Kidney glomerular epithelial cell (primary cell): ENCODE measurements around the gene VTN.
A peak's percentile ranks its signal among the peaks of the same experiment; 100 is the strongest.

Source experiments
- DNase-seq: peaks from one replicate; lab custom pipeline; 2025; lab: John Stamatoyannopoulos, UW

VTN gene, protein sequence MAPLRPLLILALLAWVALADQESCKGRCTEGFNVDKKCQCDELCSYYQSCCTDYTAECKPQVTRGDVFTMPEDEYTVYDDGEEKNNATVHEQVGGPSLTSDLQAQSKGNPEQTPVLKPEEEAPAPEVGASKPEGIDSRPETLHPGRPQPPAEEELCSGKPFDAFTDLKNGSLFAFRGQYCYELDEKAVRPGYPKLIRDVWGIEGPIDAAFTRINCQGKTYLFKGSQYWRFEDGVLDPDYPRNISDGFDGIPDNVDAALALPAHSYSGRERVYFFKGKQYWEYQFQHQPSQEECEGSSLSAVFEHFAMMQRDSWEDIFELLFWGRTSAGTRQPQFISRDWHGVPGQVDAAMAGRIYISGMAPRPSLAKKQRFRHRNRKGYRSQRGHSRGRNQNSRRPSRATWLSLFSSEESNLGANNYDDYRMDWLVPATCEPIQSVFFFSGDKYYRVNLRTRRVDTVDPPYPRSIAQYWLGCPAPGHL

GRCh38 chr17:28370035-28370743 is at the start of gene VTN:
Gene VTN, minus strand, starts transcription at chr17:28370307. Its CDS starts 104 bp downstream, at chr17:28370203.
- peak; percentile 2 for DNase-seq

GRCh38 chr17:28416703-28417311 is 46.7 kb upstream of the VTN start:
- peak; percentile 62 for DNase-seq

- no peak for DNase-seq
These were observed 45.8 kb upstream of the VTN start for GRCh38 chr17:28415886-28416285.

DNA sequence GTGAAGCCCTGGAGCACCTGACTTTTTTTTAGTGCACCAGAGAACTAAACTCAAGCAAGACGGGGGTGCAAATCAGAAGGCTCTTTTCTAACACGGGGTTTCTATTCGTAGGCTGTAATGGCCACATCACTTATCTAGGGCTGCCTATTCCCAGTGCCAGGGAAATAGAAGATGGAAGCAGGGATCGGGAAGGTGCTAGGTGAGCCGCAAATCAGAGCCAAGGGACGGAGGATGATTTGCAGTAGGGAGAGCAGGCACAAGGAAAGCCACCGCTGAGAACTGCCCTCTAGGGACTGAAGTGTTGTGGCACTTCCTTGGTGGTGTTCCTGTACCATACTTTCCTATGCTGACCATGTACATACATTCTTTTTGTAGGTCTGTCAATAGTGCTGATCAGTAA is 43.7 kb upstream of the VTN start:
- no peak for DNase-seq

DNA sequence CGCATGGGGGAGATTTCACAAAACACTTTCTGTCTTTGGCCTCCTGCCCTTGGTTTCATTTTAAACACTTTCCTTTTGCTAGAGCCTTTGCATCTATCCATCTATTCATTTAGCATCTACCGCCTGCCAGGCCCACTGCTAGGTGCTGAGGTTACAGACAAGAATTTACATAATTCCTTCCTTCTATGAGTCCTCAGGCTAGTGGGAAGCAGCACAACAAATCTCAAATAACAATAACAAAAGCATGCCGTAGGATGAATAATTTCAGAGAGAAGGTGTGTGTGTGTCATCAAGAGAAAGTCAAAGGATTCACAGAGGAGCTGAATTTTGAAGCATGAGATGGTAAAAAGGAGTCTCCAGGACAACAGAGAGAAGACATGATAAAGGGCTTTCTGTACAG is 42.0 kb upstream of the VTN start:
- no peak for DNase-seq

GRCh38 chr17:28407974-28408306 is 37.8 kb upstream of the VTN start:
- no peak for DNase-seq

DNA sequence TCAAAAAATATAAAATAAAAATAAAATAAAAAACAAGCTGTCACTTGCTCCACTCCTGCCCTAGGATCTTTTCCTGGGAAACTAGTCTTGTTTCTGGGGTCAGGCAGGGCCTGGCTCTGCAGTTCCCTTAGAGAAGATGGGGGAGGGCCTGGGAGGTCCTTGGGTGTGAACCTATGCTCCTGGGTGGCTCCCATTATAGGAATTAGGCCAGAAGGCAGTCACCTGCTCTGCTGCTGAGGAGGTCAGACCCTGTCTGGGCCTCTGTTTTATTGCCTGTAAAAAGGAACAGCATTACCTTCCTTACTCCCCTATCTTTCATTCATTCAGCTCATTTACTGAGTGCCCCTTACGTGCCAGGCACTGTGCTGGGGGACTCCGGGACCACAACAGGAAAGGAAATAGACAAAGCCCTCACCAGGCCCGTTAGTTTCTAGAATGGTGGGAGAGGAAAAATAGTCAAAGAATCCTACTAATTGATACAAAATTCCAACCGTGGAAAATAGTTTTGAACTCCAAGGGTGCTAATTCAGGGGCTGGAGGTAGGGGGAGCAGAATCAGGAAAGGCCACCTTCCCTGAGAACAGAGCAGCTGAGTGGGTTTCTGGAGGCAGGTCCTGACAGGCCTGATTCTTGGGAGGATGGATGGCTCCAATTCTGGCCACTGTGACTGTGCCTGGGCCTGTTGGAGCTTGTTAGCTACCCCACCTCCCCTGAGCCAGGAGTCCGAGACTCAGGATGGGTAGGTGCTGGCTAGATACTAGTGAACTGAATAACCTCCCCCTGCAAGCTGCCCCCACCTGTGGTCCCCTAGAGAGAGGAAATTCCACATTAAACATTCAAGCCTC is 37.2 kb upstream of the VTN start:
- DNase-seq, result no peak

DNA sequence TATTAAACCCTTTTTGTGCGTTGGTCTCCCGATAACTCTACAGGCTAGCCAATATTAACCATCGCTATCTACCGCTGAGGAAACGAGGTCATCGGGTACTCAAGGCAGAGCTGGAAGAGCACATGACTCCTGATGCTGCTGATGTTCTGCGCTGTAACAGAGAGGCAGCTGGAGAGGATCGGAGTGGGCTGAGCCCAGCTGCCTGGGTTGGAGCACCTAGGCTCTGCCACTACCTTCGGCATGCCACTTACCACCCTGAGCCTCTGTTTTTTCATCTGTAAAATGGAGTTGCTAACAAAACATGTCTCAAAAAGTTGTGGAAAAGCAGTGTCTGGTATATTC is 36.3 kb upstream of the VTN start:
- DNase-seq, result no peak

DNA sequence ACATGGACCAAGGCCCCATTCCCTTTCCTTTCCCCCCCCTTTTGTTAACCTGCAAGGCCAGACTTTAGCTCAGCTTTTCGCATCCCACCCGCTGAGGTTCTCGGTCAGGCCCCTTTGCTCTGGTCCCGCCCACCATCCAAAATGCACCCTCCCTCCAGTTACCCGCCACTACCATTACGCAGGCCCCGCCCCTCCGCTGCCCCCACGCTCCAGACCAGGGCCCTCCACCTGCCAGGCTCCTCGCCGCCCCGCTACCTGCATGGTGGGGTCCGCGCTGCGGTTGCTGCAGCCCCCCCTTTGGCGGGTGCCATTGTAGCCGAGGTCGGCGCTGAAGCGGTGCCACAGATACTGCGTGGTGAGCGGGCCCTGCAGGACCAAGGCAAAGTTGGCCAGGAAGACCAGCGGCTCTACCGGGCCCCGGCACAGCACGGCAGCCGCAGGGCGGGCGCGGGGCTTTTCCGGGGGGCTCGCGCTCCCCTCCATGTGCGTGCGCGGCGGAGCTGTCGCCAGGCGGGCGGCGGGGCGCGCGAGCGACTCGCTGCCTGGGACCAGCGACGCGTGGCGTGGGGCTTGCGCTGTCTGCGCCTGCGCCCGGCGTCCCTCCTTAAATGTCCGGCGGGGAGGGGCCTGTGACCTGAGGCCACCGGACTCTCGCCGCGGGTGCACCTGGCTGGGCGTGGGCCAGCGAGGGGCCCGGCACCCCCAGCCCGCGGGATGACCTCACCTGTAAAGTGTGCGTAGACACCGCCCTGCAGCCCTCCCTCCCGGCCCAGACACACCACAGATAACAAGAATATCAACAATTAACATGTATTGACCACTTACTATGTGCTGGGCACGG is 35.7 kb upstream of the VTN start, which contains the start of gene SLC46A1:
TSS of gene SLC46A1 (minus strand) at position 581 of the 841 bp plus-strand sequence. CDS start at position 483, 98 bp downstream.
- DNase-seq, result no peak

DNA sequence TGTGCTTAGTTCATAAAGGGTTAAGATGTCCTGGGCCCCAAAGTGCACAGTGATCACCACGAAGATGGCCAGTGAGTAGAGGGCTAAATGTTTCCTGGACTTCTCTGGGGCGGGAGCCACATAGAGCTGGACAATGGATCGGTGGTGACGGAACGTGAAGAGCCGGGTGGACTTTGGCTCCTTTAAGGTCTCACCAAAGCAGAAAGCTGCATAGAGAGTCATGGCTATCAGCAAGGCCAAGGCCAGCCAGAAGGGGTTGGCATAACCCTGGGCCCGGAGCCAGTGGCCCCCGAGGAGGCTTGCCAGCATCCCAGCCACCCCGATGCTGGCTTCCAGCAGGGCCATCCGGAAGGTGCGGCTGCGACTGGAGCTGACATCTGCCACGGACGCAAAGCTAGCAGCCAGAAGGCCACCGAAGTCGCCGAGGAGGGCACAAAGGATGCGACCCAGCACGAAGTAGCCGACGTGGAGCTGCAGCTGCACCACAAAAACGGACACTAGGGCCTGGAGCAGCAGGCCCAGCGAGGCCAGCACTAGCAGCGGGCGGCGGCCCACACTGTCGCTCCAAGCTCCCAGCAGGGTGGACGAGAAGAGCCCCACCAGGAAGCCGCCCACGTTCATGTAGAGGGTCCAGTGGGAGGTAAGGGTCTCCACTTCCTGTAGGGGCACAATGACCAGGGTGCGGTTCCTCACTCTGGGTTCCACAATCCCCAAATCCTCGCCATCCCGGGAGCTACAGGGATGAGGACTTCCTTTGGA is 34.9 kb upstream of the VTN start:
- no peak for DNase-seq

DNA sequence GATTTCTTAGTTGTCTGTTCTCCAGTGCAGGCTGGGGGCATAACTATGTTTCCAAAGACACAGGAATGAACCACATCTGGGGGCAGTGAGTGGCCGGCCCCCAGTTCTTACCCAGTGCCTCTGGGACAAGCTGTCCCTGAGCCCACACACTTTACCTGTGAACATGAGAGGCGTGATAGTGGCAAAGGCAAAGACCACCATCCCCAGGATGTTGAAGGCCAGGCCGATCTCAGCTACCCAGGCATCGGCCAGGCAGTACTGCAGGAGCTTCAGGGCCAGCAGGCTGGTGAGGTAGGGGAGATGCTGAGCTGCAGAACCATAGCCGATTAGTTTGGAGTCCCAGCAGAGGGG is 34.3 kb upstream of the VTN start:
- no peak for DNase-seq

- no peak for DNase-seq
These were observed 33.9 kb upstream of the VTN start for GRCh38 chr17:28404007-28404406.

- no peak for DNase-seq
These were observed 32.7 kb upstream of the VTN start for GRCh38 chr17:28402844-28403243.

- no peak for DNase-seq
These were observed 32.1 kb upstream of the VTN start for GRCh38 chr17:28402224-28402630.

DNA sequence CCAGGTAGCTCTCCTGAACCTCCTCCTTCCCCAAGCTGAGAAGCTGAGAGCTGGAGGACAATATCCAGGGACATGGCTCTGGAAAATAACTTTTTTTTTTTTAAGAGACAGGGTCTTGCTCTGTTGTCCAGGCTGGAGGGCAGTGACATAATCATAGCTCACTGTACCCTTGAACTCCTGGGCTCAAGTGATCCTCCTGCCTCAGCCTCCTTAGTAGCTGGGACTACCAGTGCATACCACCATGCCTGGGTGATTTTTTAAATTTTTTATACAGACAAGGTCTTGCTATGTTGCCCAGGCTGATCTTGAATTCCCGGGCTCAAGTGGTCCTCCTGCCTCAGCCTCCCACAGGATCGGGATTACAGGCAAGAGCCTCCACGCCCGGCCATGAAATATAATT is 29.7 kb upstream of the VTN start:
- no peak for DNase-seq

DNA sequence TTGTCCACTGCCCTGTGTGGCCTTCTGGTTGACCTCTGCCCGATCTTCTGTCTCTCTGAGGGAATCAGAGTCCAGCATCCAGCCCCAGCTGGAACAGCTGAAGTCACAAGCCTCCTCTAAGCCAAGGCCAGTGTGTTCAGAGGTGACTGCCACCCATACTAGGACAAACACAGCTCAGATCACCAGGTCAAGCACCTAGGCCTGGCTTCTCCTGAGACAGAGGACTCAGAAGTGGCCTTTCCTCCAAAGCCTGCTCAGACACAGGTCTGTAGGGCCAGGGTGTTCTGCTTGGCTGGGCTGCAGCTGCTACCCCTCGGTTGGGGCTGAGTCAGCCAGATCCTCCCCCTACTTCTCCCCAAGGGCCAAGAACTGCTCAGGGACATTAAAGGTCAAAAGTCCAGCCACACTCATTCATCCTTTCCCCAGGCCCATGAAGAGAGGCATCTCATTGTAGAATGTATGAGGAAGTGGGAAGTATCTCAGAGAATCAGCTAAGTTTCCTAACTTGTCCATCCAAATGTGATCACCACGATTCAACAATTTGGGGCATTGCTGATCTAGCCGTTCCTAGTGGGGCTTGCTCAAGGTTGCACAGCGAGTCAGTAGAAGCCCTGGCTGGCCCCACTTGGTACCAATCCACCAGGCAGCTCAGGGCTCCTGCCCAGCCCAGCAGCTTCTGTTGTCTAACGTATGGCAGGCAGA is 28.3 kb upstream of the VTN start:
- DNase-seq, result peak; percentile 66

DNA sequence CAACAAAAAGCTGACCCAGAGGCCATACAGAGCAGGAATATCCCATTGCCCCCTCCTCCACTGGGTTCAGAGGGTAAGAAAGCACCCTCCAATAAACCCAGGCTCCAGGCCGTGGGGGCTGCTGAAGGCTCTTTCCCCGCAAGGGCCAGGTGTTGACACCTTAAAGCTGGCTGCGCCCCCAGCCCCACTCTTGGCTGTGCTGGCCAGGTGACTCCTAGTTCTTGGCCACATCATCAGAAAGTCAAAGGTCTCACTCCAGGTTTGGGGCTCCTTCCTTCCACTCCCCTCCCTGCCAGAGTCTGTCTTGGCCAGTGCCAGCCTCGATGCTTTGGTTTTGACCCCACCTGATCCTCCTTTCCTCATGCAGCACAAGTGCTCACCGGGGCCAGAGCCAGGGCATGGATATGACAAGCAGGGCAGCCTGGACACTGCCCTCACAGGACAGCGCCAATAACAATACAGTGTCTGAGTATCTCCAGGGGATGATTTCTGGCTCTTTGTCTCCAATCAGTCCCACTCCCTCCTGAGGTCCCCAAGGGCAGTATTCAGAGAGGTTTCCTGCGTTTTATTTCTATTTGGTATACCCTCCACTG is 27.7 kb upstream of the VTN start:
- no peak for DNase-seq

DNA sequence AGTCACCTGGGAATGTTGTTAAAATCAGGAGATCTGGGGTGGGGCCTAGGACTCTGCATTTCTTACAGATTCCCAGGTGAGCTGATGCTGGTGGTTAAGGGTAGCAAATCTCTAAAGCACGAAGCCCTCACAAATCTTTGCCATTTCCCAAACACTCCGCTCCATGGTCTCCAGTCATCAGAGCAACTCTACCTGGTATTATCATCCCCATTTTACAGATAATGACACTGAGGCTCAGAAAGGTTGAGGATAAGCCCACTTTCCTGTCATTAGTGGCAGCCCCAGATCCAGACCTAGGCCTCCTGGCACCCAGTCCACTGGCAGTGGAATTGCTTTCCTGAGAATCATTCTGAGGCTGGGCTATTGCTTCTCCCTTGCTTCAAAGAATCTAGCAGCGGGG is 27.2 kb upstream of the VTN start:
- DNase-seq, result no peak

DNA sequence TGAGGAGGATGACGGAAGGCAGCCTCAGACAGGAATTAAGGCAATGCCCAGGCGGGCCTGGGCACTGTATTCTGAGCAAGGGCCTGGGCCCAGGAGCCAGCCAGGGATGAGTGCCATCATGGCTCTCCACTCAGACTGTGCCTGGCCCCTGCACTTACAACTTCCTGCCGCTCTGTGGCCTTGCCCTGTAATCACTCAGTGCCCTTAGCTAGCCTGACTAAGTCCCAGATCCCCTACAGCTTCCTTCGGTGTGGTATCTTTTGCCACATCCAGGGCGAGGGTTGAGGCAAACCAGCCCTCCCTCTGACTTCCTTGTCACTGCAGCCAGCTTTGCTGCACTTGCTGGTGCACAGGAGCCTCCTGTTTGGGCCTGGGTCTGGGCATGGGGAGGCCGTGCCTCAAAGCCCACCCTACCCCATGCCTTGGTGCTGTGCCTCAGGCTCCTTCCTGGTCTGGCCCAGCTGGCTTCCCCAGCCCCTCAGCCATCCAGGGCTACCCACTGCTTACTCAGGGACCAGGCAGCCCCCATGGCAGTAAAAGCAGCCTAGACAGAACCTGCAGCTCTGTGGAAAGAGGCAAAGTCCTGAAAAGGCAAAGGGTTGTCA is 26.6 kb upstream of the VTN start:
- no peak for DNase-seq
